ENCODE measurements around the gene EFHB. TPM values are rescaled to one million over a fixed set of nuclear protein-coding genes. Genes with fewer than 3 reads are reported as not detected.

EFHB gene
- total and polyA plus RNA-seq, 2 of the 13 experiments (the other 11 are each of a cell fraction or from before 2014, with no cell fraction given), result 0.15 to 0.42 TPM

- TF ChIP-seq ZNF607 (CRISPR knock-in tag; IDR thresholded peaks at IDR 0.05; ENCODE audit: borderline replicate concordance), result peak; percentile 95
- TF ChIP-seq GLI4 (CRISPR knock-in tag; IDR thresholded peaks at IDR 0.05; ENCODE audit: borderline replicate concordance), result no peak
- TF ChIP-seq DBP (CRISPR knock-in tag; IDR thresholded peaks at IDR 0.05; ENCODE audit: not compliant biosample characterization), result no peak
- TF ChIP-seq FOXO4 (CRISPR knock-in tag; conservative IDR thresholded peaks at IDR 0.05), result no peak
- peak; percentile 20; the same call in 1 of the 2 replicates for TF ChIP-seq ZSCAN20 (CRISPR knock-in tag; IDR thresholded peaks at IDR 0.05; ENCODE audit: borderline replicate concordance)
- TF ChIP-seq GABPA (IDR thresholded peaks at IDR 0.05; ENCODE audit: low read depth, low read length), result peak; percentile 94
- peak; percentile 96 for TF ChIP-seq GABPA (CRISPR knock-in tag; IDR thresholded peaks at IDR 0.05; ENCODE audit: low read depth)
- no peak; the same call in 1 of the 2 replicates for TF ChIP-seq CBX5 (CRISPR knock-in tag; IDR thresholded peaks at IDR 0.05; ENCODE audit: borderline replicate concordance)
- TF ChIP-seq JUN (CRISPR knock-in tag; IDR thresholded peaks at IDR 0.05), result no peak
- no peak for TF ChIP-seq TIGD3 (CRISPR knock-in tag; IDR thresholded peaks at IDR 0.05; ENCODE audit: borderline replicate concordance)
- no peak for TF ChIP-seq PPARG (CRISPR knock-in tag; conservative IDR thresholded peaks at IDR 0.05)
- TF ChIP-seq MXI1 (IDR thresholded peaks at IDR 0.05; ENCODE audit: borderline replicate concordance, low read depth, low read length), result no peak; the same call in 2 of the 3 replicates
- no peak for TF ChIP-seq POLR2AphosphoS2 (IDR thresholded peaks at IDR 0.05; ENCODE audit: low read depth, low read length)
- no peak for TF ChIP-seq ZKSCAN8 (CRISPR knock-in tag; IDR thresholded peaks at IDR 0.05; ENCODE audit: borderline replicate concordance)
- TF ChIP-seq ZNF713 (CRISPR knock-in tag; IDR thresholded peaks at IDR 0.05), result no peak
- no peak for TF ChIP-seq TRIM24 (CRISPR knock-in tag; IDR thresholded peaks at IDR 0.05)
- TF ChIP-seq ZNF678 (CRISPR knock-in tag; IDR thresholded peaks at IDR 0.05), result no peak
- peak; percentile 61; the same call in 1 of the 2 replicates for TF ChIP-seq BCL3 (CRISPR knock-in tag; IDR thresholded peaks at IDR 0.05)
- peak; percentile 39; the same call in 1 of the 2 replicates for TF ChIP-seq FOXO1 (CRISPR knock-in tag; IDR thresholded peaks at IDR 0.05)
- no peak for TF ChIP-seq SMAD9 (CRISPR knock-in tag; IDR thresholded peaks at IDR 0.05)
- no peak for TF ChIP-seq HNRNPUL1 (IDR thresholded peaks at IDR 0.05; ENCODE audit: low read depth, low read length)
- TF ChIP-seq ARNTL (CRISPR knock-in tag; IDR thresholded peaks at IDR 0.05), result no peak
- TF ChIP-seq GTF3A (CRISPR knock-in tag; conservative IDR thresholded peaks at IDR 0.05), result no peak
- no peak for TF ChIP-seq PLSCR1 (CRISPR knock-in tag; IDR thresholded peaks at IDR 0.05; ENCODE audit: borderline replicate concordance)
These were observed 13.0 kb upstream of the EFHB start, which contains the start of gene RAB5A (continued) for GRCh38 chr3:19946832-19947548.

All from HepG2 (cell line).